Loucy (cell line): ENCODE results near the gene KPNA4.

Experiments
- H2AFZ ChIP-seq: fragments of 200-600 bp; sonication (generic); 2 replicates; pipeline ENCODE4 v1.6.0; 2016; ENCODE audit warnings: antibody characterized with exemption, mild to moderate bottlenecking, low read length, moderate library complexity
- H3F3A ChIP-seq: fragments of 200-600 bp; 2 replicates; pipeline ENCODE4 v1.6.0; 2016; ENCODE audit warnings: antibody characterized with exemption, low read depth, mild to moderate bottlenecking
- H3K27me3 ChIP-seq: fragments of 200-600 bp; sonication (generic); 2 replicates; pipeline ENCODE4 v1.6.1; 2014; ENCODE audit warnings: low read length, mild to moderate bottlenecking; ENCODE audit not compliant: insufficient read depth, poor library complexity, severe bottlenecking
- H3K36me3 ChIP-seq: fragments of 200-600 bp; sonication (generic); 2 replicates; pipeline ENCODE4 v1.6.1; 2016; ENCODE audit warnings: low read length; ENCODE audit not compliant: insufficient read depth
- H3K4me1 ChIP-seq: fragments of 200-600 bp; sonication (generic); 2 replicates; pipeline ENCODE4 v1.5.1; 2014; ENCODE audit warnings: low read length, mild to moderate bottlenecking; ENCODE audit not compliant: insufficient read depth, poor library complexity, severe bottlenecking
- H3K4me2 ChIP-seq: fragments of 200-600 bp; sonication (generic); 2 replicates; pipeline ENCODE4 v1.6.0; 2014; ENCODE audit warnings: antibody characterized with exemption, low read length, low read depth, mild to moderate bottlenecking; ENCODE audit not compliant: poor library complexity, severe bottlenecking
- H3K4me3 ChIP-seq: fragments of 200-600 bp; sonication (generic); 2 replicates; pipeline ENCODE4 v1.5.1; 2014; ENCODE audit warnings: low read length, mild to moderate bottlenecking, mixed read lengths; ENCODE audit not compliant: poor library complexity, severe bottlenecking
- H3K79me2 ChIP-seq: fragments of 200-600 bp; sonication (generic); 2 replicates; pipeline ENCODE4 v1.6.1; 2014; ENCODE audit warnings: low read length; ENCODE audit not compliant: insufficient read depth
- H3K9ac ChIP-seq: fragments of 200-600 bp; sonication (generic); 2 replicates; pipeline ENCODE4 v1.6.0; 2014; ENCODE audit warnings: mild to moderate bottlenecking, low read depth, low read length, moderate library complexity; ENCODE audit not compliant: poor library complexity, severe bottlenecking
- H3K9me2 ChIP-seq: fragments of 200-600 bp; sonication (generic); replicated peaks from 2 replicates; pipeline ENCODE4 v1.6.1; 2016; ENCODE audit warnings: low read depth, low read length, mixed read lengths
- H3K9me3 ChIP-seq: fragments of 200-600 bp; sonication (generic); 2 replicates; pipeline ENCODE4 v1.6.1; 2014; ENCODE audit warnings: mild to moderate bottlenecking, antibody characterized with exemption, low read length, low read depth; ENCODE audit not compliant: insufficient read depth
- H4K20me1 ChIP-seq: fragments of 200-600 bp; sonication (generic); 2 replicates; pipeline ENCODE4 v1.6.0; 2014; ENCODE audit warnings: antibody characterized with exemption, low read length, mild to moderate bottlenecking; ENCODE audit not compliant: insufficient read depth, poor library complexity, severe bottlenecking
- EZH2phosphoT487 ChIP-seq: fragments of 200-600 bp; IDR thresholded peaks from 2 replicates; pipeline ENCODE4 v1.6.1; 2018; ENCODE audit warnings: antibody characterized with exemption, mild to moderate bottlenecking, moderate library complexity, borderline replicate concordance
- TF ChIP-seq, protein P1 (sequence below): fragments of 200-600 bp; sonication (generic); conservative IDR thresholded peaks from 2 replicates; pipeline ENCODE4 v1.5.1; 2014; ENCODE audit warnings: mild to moderate bottlenecking, antibody characterized with exemption, low read length

Gene KPNA4

DNA sequence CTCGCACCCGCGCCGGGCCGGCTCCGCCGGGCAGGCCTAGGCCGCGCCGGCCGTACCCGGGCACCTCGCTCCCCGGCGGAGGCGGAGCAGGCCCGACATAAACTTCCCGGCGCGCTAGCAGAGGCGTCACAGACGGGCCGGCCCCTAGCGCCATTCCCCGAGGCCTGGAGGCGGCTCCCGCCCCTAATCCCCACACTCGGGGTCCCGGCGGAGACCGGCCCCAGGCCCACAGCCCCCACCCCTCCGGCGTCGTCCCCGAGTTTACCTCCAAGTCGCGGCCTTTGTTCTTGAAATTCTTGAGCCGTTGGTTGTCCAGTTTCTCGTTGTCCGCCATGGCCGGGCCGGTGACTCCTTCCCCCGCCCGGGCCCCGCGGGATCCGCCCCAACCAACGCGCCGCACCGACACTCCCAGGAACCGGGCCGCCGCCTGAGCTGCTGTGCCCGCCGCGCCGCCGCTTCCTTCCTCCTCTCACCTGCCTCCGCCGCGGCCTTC is 376 bp downstream of the KPNA4 start:
- Histone ChIP-seq H3K9me2 (no peaks in the 10 kb centered on the region), H3K36me3 (no peaks in the 10 kb centered on the region), H3K4me2 (no peak overlapping the region), H3K4me3 (peak overlapping the region; percentile 98), H3K4me1 (peaks cover 49% of the 10 kb centered on the region), H3K27me3 (no peaks in the 10 kb centered on the region), H3K9ac (peak overlapping the region; percentile 88), H3F3A (no peaks in the 10 kb centered on the region), H4K20me1 (peaks cover 46% of the 10 kb centered on the region), H3K79me2 (peaks cover 57% of the 10 kb centered on the region), H3K9me3 (no peaks in the 10 kb centered on the region), H2AFZ (peak overlapping the region; percentile 84)
- no peak for TF ChIP-seq EZH2phosphoT487
- TF ChIP-seq, protein P1, sequence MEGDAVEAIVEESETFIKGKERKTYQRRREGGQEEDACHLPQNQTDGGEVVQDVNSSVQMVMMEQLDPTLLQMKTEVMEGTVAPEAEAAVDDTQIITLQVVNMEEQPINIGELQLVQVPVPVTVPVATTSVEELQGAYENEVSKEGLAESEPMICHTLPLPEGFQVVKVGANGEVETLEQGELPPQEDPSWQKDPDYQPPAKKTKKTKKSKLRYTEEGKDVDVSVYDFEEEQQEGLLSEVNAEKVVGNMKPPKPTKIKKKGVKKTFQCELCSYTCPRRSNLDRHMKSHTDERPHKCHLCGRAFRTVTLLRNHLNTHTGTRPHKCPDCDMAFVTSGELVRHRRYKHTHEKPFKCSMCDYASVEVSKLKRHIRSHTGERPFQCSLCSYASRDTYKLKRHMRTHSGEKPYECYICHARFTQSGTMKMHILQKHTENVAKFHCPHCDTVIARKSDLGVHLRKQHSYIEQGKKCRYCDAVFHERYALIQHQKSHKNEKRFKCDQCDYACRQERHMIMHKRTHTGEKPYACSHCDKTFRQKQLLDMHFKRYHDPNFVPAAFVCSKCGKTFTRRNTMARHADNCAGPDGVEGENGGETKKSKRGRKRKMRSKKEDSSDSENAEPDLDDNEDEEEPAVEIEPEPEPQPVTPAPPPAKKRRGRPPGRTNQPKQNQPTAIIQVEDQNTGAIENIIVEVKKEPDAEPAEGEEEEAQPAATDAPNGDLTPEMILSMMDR: no peak

DNA sequence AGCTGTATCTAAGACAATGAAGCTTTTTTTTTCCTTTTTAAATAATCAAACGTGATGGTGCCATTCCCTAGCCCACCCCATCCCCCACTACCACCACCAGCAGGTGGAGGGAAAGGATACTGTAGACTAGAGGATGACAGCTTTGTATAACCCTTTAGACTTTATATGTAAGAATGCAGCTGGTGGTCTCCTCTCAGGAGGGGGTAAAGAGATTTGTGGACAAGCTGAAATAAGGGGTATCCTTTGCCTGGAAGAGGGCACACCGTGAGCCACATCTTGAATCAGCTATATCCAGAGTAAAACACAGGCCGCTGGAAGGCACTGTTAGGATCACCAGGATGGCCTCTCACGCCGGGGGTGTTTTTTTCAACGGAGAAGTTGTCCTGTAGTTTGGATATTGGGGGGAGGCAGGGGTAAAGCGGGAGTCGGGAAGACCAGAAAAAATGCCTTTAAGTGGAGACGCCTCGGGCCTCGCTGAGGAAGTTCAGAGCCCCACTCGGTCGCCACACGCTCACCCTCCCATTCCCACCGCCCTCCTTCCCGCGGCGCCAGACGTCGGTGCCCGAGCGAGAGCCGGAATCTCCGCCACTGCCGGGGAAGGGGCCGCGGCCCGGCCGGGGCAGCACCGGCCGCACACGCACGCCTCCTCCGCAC is 986 bp downstream of the KPNA4 start:
- Histone ChIP-seq H3K4me3 (peak overlapping the region; percentile 98), H3K4me1 (peaks cover 55% of the 10 kb centered on the region), H3K27me3 (no peaks in the 10 kb centered on the region), H3K79me2 (peaks cover 63% of the 10 kb centered on the region), H3K4me2 (peak overlapping the region; percentile 91), H3K9me3 (no peaks in the 10 kb centered on the region), H2AFZ (no peak overlapping the region), H3F3A (no peaks in the 10 kb centered on the region), H3K36me3 (no peaks in the 10 kb centered on the region), H3K9me2 (no peaks in the 10 kb centered on the region), H3K9ac (peak overlapping the region; percentile 88), H4K20me1 (peaks cover 52% of the 10 kb centered on the region)
- TF ChIP-seq, protein P1: no peak
- no peak for TF ChIP-seq EZH2phosphoT487

DNA sequence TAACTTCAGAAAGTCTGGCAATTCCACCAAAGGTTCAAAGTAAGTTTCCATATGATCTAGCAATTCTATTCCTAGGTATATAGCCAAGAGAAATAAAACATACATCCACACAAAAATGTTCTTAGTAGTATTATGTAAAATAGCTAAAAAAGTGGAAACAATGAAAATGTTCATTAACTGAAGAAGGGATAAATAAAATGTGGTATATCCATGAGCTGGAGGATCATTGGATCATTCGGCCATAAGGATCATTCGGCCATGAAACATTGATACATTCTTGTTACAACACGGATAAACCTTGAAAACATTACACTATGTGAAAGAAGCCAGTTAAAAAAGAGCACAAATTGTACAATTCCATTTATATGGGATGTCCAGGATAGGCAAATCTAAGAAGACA is 2.4 kb downstream of the KPNA4 start:
- Histone ChIP-seq H3K36me3 (no peaks in the 10 kb centered on the region), H4K20me1 (peaks cover 67% of the 10 kb centered on the region), H3F3A (no peaks in the 10 kb centered on the region), H3K4me1 (peaks cover 67% of the 10 kb centered on the region), H3K79me2 (peaks cover 77% of the 10 kb centered on the region), H3K9ac (peak overlapping the region; percentile 20), H3K9me3 (no peaks in the 10 kb centered on the region), H2AFZ (no peak overlapping the region), H3K4me3 (peak overlapping the region; percentile 98), H3K27me3 (no peaks in the 10 kb centered on the region), H3K9me2 (no peaks in the 10 kb centered on the region), H3K4me2 (peak overlapping the region; percentile 91)
- TF ChIP-seq EZH2phosphoT487: no peak
- TF ChIP-seq, protein P1: no peak
